K562 (cell line): ENCODE results near the gene BRD3OS. TPM values are rescaled to one million over a fixed set of nuclear protein-coding genes. Genes with fewer than 3 reads are reported as not detected.

Experiments used
- CAMTA2 ChIP-seq: fragments of 250-450 bp; sonication (Bioruptor Pico); conservative IDR thresholded peaks from 2 replicates; pipeline ENCODE4 v1.5.1; 2022
- HMG20A ChIP-seq: fragments of 450-650 bp; formaldehyde crosslinking; conservative IDR thresholded peaks from 2 replicates; pipeline ENCODE4 v1.4.0; 2020; ENCODE audit warnings: mild to moderate bottlenecking, mixed read lengths
- L3MBTL2 ChIP-seq: fragments of 450-650 bp; IDR thresholded peaks from 2 replicates; pipeline ENCODE4 v1.6.1; 2016; ENCODE audit warnings: mild to moderate bottlenecking, moderate library complexity
- NFE2L1 ChIP-seq: fragments of 450-650 bp; IDR thresholded peaks from 2 replicates; pipeline ENCODE4 v1.6.1; 2016; ENCODE audit warnings: missing genetic modification characterization, low read depth, mild to moderate bottlenecking, missing compliant biosample characterization, moderate library complexity, borderline replicate concordance
- POLR2B ChIP-seq: fragments of 450-650 bp; IDR thresholded peaks from 2 replicates; pipeline ENCODE4 v1.6.1; 2018; ENCODE audit warnings: low read depth; ENCODE audit not compliant: partially characterized antibody
- RBM25 ChIP-seq: fragments of 200-400 bp; formaldehyde crosslinking; IDR thresholded peaks from 2 replicates; pipeline ENCODE4 v1.6.1; 2018; ENCODE audit warnings: low read length, low read depth, moderate library complexity; ENCODE audit not compliant: severe bottlenecking
- SMARCA4 ChIP-seq: fragments of 450-650 bp; IDR thresholded peaks from 2 replicates; pipeline ENCODE4 v1.6.1; 2016
- SMARCE1 ChIP-seq: fragments of 450-650 bp; IDR thresholded peaks from 2 replicates; pipeline ENCODE4 v1.7.1; 2016; ENCODE audit warnings: mild to moderate bottlenecking
- TAF15 ChIP-seq: fragments of 200-400 bp; formaldehyde crosslinking; IDR thresholded peaks from 2 replicates; pipeline ENCODE4 v1.6.1; 2017; ENCODE audit warnings: mild to moderate bottlenecking, low read depth, low read length, moderate library complexity
- TCF7 ChIP-seq: sonication (generic); IDR thresholded peaks from 2 replicates; pipeline ENCODE4 v1.6.1; 2016; ENCODE audit warnings: antibody characterized with exemption, borderline replicate concordance
- TEAD1 ChIP-seq, 2 experiments: fragments of 450-650 bp in 1 of 2; sonication (generic) in 1 of 2; formaldehyde crosslinking; IDR thresholded peaks; 2 replicates each; pipeline versions ENCODE4 v1.4.0 to v1.8.0; 2020 to 2022; ENCODE audit warnings: mild to moderate bottlenecking in 2 of 2, missing genetic modification reagents in 1 of 2
- TRIM28 ChIP-seq: fragments of 450-650 bp; IDR thresholded peaks from 2 replicates; pipeline ENCODE4 v1.6.1; 2017
- ZNF3 ChIP-seq: fragments of 250-450 bp; sonication (Bioruptor Pico); IDR thresholded peaks from 2 replicates; pipeline ENCODE4 v1.5.0; 2021; ENCODE audit warnings: mild to moderate bottlenecking, moderate library complexity
- ZNF561 ChIP-seq: fragments of 450-650 bp; formaldehyde crosslinking; conservative IDR thresholded peaks from 2 replicates; pipeline ENCODE4 v1.4.0; 2020; ENCODE audit warnings: mild to moderate bottlenecking, moderate library complexity
- ZSCAN29 ChIP-seq: fragments of 450-650 bp; IDR thresholded peaks from 2 replicates; pipeline ENCODE4 v1.6.1; 2017
- polyA plus RNA-seq, 8 experiments: library from polyadenylated mRNA; depleted of rRNA in 4 of 8; stranded (reverse) in 5 of 8; unstranded in 3 of 8; fragments of >200 nt; fragmentation: Nextera tagmentation in 2 of 8; fragmentation: Illumina TruSeq in 1 of 8; extraction: Ambion mirVana in 2 of 8; extraction: Trizol in 1 of 8; gene quantifications; 2 replicates each; pipeline versions ENCODE4 v1.2.1 to v1.2.3, GENCODE V29; 2011 to 2014; ENCODE audit warnings: inconsistent platforms in 1 of 8, missing spikeins in 1 of 8
- total RNA-seq, 7 experiments: library from RNA; depleted of rRNA in 6 of 7; stranded (reverse); fragments of >200 nt in 6 of 7; fragmentation: Illumina TruSeq in 2 of 7; extraction: Trizol in 2 of 7; gene quantifications; 2 replicates each; pipeline versions ENCODE4 v1.2.1 to v1.2.3, GENCODE V29; 2011 to 2021; ENCODE audit warnings: low replicate concordance in 1 of 7
- TF ChIP-seq, protein P1 (sequence below): IDR thresholded peaks from 3 replicates; pipeline ENCODE4 v1.6.1; 2011; ENCODE audit warnings: borderline replicate concordance, mild to moderate bottlenecking; ENCODE audit not compliant: insufficient read length, insufficient read depth
- TF ChIP-seq, protein P2 (sequence below): sonication (generic); formaldehyde crosslinking; IDR thresholded peaks from 2 replicates; pipeline ENCODE4 v1.8.1; 2023; ENCODE audit warnings: mild to moderate bottlenecking, missing genetic modification reagents
- TF ChIP-seq, protein P3 (sequence below): fragments of 250-450 bp; sonication (Bioruptor Pico); IDR thresholded peaks from 2 replicates; pipeline ENCODE4 v1.4.0; 2020; ENCODE audit warnings: mild to moderate bottlenecking, moderate library complexity, borderline replicate concordance
- TF ChIP-seq, protein P4 (sequence below), 3 experiments: IDR thresholded peaks in 2 of 3; conservative IDR thresholded peaks in 1 of 3; 2 replicates each; pipeline ENCODE4 v1.5.1; 2011 to 2012; ENCODE audit warnings: low read length in 3 of 3, mild to moderate bottlenecking in 3 of 3, control low read depth in 2 of 3, improper control_type of control experiment in 1 of 3, inconsistent platforms in 1 of 3, low read depth in 1 of 3, mixed read lengths in 1 of 3, moderate library complexity in 1 of 3; ENCODE audit not compliant: insufficient read depth in 2 of 3

Gene BRD3OS
- total and polyA plus RNA-seq, 9 of the 15 experiments (the other 6 are each of a cell fraction or from before 2014, with no cell fraction given) = 1.1 to 8.7 (median 5.9) TPM

DNA sequence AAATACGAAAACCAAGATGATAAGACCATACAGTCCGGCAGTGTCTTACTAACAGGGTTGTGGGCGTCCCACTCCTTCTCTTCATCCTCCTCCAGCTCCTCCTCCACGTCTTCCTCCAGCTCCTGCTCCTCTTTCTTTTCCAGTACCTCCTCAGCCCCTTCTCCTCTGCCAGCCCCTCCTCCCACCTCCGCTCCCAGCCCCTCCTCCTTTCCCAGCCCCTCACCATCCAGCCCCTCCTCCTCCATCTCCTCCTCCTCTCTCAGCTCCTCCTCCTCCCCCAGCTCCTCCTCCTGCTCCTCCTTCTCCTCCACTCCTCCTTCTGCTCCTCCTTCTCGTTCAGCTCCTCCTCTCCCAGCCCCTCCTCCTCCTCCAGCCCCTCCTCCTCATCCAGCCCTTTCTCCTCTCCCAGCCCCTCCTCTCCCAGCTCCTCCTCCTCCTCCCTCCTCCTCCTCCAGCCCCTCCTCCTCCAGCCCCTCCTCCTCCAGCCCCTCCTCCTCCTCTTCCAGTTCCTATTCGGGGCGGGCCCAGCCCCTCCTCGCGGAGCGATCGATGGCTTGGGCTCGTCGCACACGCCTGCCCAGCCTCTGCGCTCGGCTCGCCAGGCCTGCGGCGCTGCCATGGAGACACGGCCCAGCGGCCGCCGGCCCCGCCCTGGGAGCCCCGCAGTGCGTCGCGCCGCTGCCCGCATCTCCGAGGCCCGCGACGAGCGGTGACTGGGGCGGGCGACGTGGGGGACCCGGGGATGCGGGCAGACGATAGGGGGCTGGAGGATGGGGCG lies at the start of gene BRD3OS (continued):
- TF ChIP-seq RBM25 = no peak
- TF ChIP-seq SMARCE1 = 0 out of 2 replicates have a peak, but pooled peaks have one; percentile 37
- TF ChIP-seq POLR2B = no peak
- no peak for TF ChIP-seq CAMTA2 (CRISPR knock-in tag)
- TF ChIP-seq L3MBTL2 = peak; percentile 85
- TF ChIP-seq, protein P1, sequence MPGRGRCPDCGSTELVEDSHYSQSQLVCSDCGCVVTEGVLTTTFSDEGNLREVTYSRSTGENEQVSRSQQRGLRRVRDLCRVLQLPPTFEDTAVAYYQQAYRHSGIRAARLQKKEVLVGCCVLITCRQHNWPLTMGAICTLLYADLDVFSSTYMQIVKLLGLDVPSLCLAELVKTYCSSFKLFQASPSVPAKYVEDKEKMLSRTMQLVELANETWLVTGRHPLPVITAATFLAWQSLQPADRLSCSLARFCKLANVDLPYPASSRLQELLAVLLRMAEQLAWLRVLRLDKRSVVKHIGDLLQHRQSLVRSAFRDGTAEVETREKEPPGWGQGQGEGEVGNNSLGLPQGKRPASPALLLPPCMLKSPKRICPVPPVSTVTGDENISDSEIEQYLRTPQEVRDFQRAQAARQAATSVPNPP = no peak
- no peak for TF ChIP-seq ZNF3
- TF ChIP-seq ZNF561 = no peak
- 0 out of 2 replicates have a peak, but pooled peaks have one; percentile 19 for TF ChIP-seq SMARCA4
- TF ChIP-seq HMG20A (CRISPR knock-in tag) = no peak
- TF ChIP-seq TRIM28 = no peak
- no peak for TF ChIP-seq ZSCAN29
- TF ChIP-seq TAF15 = no peak
- no peak for TF ChIP-seq NFE2L1 (tag)
- TF ChIP-seq, protein P2, sequence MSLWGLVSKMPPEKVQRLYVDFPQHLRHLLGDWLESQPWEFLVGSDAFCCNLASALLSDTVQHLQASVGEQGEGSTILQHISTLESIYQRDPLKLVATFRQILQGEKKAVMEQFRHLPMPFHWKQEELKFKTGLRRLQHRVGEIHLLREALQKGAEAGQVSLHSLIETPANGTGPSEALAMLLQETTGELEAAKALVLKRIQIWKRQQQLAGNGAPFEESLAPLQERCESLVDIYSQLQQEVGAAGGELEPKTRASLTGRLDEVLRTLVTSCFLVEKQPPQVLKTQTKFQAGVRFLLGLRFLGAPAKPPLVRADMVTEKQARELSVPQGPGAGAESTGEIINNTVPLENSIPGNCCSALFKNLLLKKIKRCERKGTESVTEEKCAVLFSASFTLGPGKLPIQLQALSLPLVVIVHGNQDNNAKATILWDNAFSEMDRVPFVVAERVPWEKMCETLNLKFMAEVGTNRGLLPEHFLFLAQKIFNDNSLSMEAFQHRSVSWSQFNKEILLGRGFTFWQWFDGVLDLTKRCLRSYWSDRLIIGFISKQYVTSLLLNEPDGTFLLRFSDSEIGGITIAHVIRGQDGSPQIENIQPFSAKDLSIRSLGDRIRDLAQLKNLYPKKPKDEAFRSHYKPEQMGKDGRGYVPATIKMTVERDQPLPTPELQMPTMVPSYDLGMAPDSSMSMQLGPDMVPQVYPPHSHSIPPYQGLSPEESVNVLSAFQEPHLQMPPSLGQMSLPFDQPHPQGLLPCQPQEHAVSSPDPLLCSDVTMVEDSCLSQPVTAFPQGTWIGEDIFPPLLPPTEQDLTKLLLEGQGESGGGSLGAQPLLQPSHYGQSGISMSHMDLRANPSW (CRISPR knock-in tag) = no peak
- TF ChIP-seq TEAD1 (CRISPR knock-in tag; IDR thresholded peaks at IDR 0.05) = no peak
- TF ChIP-seq TCF7 = no peak
- TF ChIP-seq, protein P3, sequence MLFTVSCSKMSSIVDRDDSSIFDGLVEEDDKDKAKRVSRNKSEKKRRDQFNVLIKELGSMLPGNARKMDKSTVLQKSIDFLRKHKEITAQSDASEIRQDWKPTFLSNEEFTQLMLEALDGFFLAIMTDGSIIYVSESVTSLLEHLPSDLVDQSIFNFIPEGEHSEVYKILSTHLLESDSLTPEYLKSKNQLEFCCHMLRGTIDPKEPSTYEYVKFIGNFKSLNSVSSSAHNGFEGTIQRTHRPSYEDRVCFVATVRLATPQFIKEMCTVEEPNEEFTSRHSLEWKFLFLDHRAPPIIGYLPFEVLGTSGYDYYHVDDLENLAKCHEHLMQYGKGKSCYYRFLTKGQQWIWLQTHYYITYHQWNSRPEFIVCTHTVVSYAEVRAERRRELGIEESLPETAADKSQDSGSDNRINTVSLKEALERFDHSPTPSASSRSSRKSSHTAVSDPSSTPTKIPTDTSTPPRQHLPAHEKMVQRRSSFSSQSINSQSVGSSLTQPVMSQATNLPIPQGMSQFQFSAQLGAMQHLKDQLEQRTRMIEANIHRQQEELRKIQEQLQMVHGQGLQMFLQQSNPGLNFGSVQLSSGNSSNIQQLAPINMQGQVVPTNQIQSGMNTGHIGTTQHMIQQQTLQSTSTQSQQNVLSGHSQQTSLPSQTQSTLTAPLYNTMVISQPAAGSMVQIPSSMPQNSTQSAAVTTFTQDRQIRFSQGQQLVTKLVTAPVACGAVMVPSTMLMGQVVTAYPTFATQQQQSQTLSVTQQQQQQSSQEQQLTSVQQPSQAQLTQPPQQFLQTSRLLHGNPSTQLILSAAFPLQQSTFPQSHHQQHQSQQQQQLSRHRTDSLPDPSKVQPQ (CRISPR knock-in tag) = no peak
- TF ChIP-seq, protein P4, sequence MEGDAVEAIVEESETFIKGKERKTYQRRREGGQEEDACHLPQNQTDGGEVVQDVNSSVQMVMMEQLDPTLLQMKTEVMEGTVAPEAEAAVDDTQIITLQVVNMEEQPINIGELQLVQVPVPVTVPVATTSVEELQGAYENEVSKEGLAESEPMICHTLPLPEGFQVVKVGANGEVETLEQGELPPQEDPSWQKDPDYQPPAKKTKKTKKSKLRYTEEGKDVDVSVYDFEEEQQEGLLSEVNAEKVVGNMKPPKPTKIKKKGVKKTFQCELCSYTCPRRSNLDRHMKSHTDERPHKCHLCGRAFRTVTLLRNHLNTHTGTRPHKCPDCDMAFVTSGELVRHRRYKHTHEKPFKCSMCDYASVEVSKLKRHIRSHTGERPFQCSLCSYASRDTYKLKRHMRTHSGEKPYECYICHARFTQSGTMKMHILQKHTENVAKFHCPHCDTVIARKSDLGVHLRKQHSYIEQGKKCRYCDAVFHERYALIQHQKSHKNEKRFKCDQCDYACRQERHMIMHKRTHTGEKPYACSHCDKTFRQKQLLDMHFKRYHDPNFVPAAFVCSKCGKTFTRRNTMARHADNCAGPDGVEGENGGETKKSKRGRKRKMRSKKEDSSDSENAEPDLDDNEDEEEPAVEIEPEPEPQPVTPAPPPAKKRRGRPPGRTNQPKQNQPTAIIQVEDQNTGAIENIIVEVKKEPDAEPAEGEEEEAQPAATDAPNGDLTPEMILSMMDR (IDR thresholded peaks at IDR 0.05 in 2 of 3, conservative IDR thresholded peaks at IDR 0.05 in 1 of 3; ENCODE audit: insufficient read depth in 2 of 3, low read depth in 1 of 3, low read length in 3 of 3) = no peak
